Kasumi-1 (cell line): ENCODE data around the gene PAM16.
"Not testable (repeated sequence)": the region's sequence is repeated elsewhere in the genome, so short reads cannot be mapped to it uniquely, and the experiment has no call there.

ENCODE experiments used
- DNase-seq, 2 experiments: peaks; one replicate each; lab custom pipeline; 2025; lab: John Stamatoyannopoulos, UW

PAM16 gene

GRCh38 chr16:4350787-4351659, at the start of gene PAM16:
Gene PAM16, minus strand, starts transcription at chr16:4351321. Its CDS starts 87 bp downstream, at chr16:4351234.
- peak; percentile 76 to 80 for DNase-seq

- no peak for DNase-seq
Observed at GRCh38 chr16:4399001-4399730, 48.0 kb upstream of the PAM16 start.

- DNase-seq: no peak
Observed at GRCh38 chr16:4395055-4395726, 44.1 kb upstream of the PAM16 start.

GRCh38 chr16:4393850-4394249, 42.7 kb upstream of the PAM16 start:
- not testable (repeated sequence) for DNase-seq

GRCh38 chr16:4393240-4393600, 42.1 kb upstream of the PAM16 start:
- DNase-seq: no peak

- no peak for DNase-seq
Observed at GRCh38 chr16:4392382-4393239, 41.5 kb upstream of the PAM16 start.

GRCh38 chr16:4391631-4392381, 40.7 kb upstream of the PAM16 start:
- no peak for DNase-seq

GRCh38 chr16:4390266-4391260, 39.4 kb upstream of the PAM16 start:
- DNase-seq: no peak

- DNase-seq: no peak
Observed at GRCh38 chr16:4389051-4389955, 38.2 kb upstream of the PAM16 start.

- no peak for DNase-seq
Observed at GRCh38 chr16:4388271-4389021, 37.3 kb upstream of the PAM16 start.

GRCh38 chr16:4387781-4388180, 36.7 kb upstream of the PAM16 start:
- DNase-seq: no peak

- DNase-seq: no peak
Observed at GRCh38 chr16:4386951-4387565, 35.9 kb upstream of the PAM16 start.

- no peak for DNase-seq
Observed at GRCh38 chr16:4386451-4386805, 35.3 kb upstream of the PAM16 start.

GRCh38 chr16:4385789-4386450, 34.8 kb upstream of the PAM16 start:
- DNase-seq: no peak

- DNase-seq: no peak
Observed at GRCh38 chr16:4385066-4385788, 34.1 kb upstream of the PAM16 start.

- DNase-seq: no peak
Observed at GRCh38 chr16:4384509-4384942, 33.4 kb upstream of the PAM16 start.
